GM19351 (cell line): ENCODE measurements around the gene SORCS2.

Experiments used
- ATAC-seq: cut with Tn5 transposase; IDR thresholded peaks from one replicate; pipeline ENCODE4 v1.9.1; 2021; ENCODE audit warnings: mild to moderate bottlenecking, moderate library complexity; ENCODE audit not compliant: unreplicated experiment

SORCS2 gene

GRCh38 chr4:7790023-7790422 is 597.7 kb downstream of the SORCS2 start:
- no peak for ATAC-seq

GRCh38 chr4:7790999-7791398 is 598.7 kb downstream of the SORCS2 start:
- ATAC-seq, result no peak
